SJSA1 (cell line): Measurements from ENCODE around the gene HIVEP3. TPM values are rescaled to one million over a fixed set of nuclear protein-coding genes. Genes with fewer than 3 reads are reported as not detected.

Experiments
- DNase-seq, 2 experiments: peaks; one replicate each; pipeline ENCODE4 v3.0.0-alpha.2; 2015 to 2020; ENCODE audit warnings: low spot score in 2 of 2, low read depth in 1 of 2
- H3K27ac ChIP-seq: fragments of 250-450 bp; sonication (Bioruptor Pico); 2 replicates; pipeline ENCODE4 v1.5.1; 2020; ENCODE audit warnings: mild to moderate bottlenecking, moderate library complexity
- H3K27me3 ChIP-seq: fragments of 250-450 bp; sonication (Bioruptor Pico); replicated peaks from 2 replicates; pipeline ENCODE4 v1.5.1; 2020; ENCODE audit warnings: mild to moderate bottlenecking, moderate library complexity
- H3K36me3 ChIP-seq: fragments of 250-450 bp; sonication (Bioruptor Pico); 2 replicates; pipeline ENCODE4 v1.5.1; 2020; ENCODE audit warnings: mild to moderate bottlenecking
- H3K4me1 ChIP-seq: fragments of 250-450 bp; sonication (Bioruptor Pico); replicated peaks from 2 replicates; pipeline ENCODE4 v1.6.1; 2021; ENCODE audit warnings: mild to moderate bottlenecking
- H3K4me3 ChIP-seq: fragments of 250-450 bp; sonication (Bioruptor Pico); 2 replicates; pipeline ENCODE4 v1.5.1; 2020; ENCODE audit warnings: mild to moderate bottlenecking
- H3K9me3 ChIP-seq: fragments of 250-450 bp; sonication (Bioruptor Pico); replicated peaks from 2 replicates; pipeline ENCODE4 v1.5.1; 2020; ENCODE audit warnings: mild to moderate bottlenecking
- total RNA-seq: library from RNA; depleted of rRNA; stranded (reverse); fragments of >200 nt; shearing (Covaris generic); gene quantifications from 2 replicates; pipeline ENCODE4 v1.2.3, GENCODE V29; 2014

Gene HIVEP3
- total RNA-seq, 1 experiment from 2014 or later = 2.2 TPM

DNA sequence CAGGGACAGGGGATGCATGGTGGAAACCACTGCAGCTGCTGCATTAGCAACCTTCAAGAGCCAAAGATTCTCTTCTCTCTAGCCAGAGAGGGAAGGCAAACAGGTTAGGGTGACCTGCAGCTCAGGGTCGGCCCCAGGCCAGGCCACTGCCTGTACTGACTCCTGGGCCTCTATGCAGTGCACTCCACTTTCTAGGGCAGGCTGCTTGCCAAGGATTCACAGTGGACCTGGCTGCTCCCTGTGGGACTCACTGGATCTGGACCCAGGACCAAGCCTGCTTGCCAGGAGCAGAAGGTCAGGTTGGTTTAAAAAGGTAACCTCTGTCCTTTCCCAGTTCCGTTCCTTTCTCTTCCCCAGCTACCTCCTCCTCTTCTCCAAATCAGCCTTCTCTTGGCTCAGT is 52.4 kb downstream of the HIVEP3 start:
- peaks cover 47% of the 10 kb centered on the region for H3K4me1 ChIP-seq
- no peaks in the 10 kb centered on the region for H3K36me3 ChIP-seq
- H3K27me3 ChIP-seq = no peaks in the 10 kb centered on the region
- no peaks in the 10 kb centered on the region for H3K9me3 ChIP-seq
- H3K4me3 ChIP-seq = no peak overlapping the region
- H3K27ac ChIP-seq = no peak overlapping the region
- DNase-seq = no peak

GRCh38 chr1:41864471-41865040 is 54.2 kb downstream of the HIVEP3 start:
- Histone ChIP-seq H3K36me3 (no peaks in the 10 kb centered on the region), H3K27me3 (no peaks in the 10 kb centered on the region), H3K4me3 (no peak overlapping the region), H3K9me3 (no peaks in the 10 kb centered on the region), H3K4me1 (peaks cover 50% of the 10 kb centered on the region), H3K27ac (no peak overlapping the region)
- DNase-seq = no peak

- no peak for DNase-seq
- Histone ChIP-seq H3K27me3 (no peaks in the 10 kb centered on the region), H3K4me1 (peaks cover 53% of the 10 kb centered on the region), H3K36me3 (no peaks in the 10 kb centered on the region), H3K4me3 (no peak overlapping the region), H3K9me3 (no peaks in the 10 kb centered on the region), H3K27ac (peak overlapping the region; percentile 75)
These were observed 55.0 kb downstream of the HIVEP3 start for GRCh38 chr1:41863718-41864117.

- Histone ChIP-seq H3K4me1 (peaks cover 53% of the 10 kb centered on the region), H3K36me3 (no peaks in the 10 kb centered on the region), H3K27me3 (no peaks in the 10 kb centered on the region), H3K4me3 (no peak overlapping the region), H3K27ac (peak overlapping the region; percentile 75), H3K9me3 (no peaks in the 10 kb centered on the region)
- peak; percentile 83 to 89 for DNase-seq
These were observed 56.1 kb downstream of the HIVEP3 start for GRCh38 chr1:41862384-41863221.

GRCh38 chr1:41861535-41862383 is 57.0 kb downstream of the HIVEP3 start:
- no peak overlapping the region for H3K4me3 ChIP-seq
- peak overlapping the region; percentile 75 for H3K27ac ChIP-seq
- no peak for DNase-seq
- H3K4me1 ChIP-seq = peaks cover 53% of the 10 kb centered on the region
- no peaks in the 10 kb centered on the region for H3K9me3 ChIP-seq
- no peaks in the 10 kb centered on the region for H3K36me3 ChIP-seq
- H3K27me3 ChIP-seq = no peaks in the 10 kb centered on the region

GRCh38 chr1:41860771-41861170 is 58.0 kb downstream of the HIVEP3 start:
- no peaks in the 10 kb centered on the region for H3K9me3 ChIP-seq
- H3K27me3 ChIP-seq = no peaks in the 10 kb centered on the region
- DNase-seq = no peak
- H3K27ac ChIP-seq = no peak overlapping the region
- no peaks in the 10 kb centered on the region for H3K36me3 ChIP-seq
- H3K4me1 ChIP-seq = peaks cover 53% of the 10 kb centered on the region
- no peak overlapping the region for H3K4me3 ChIP-seq

DNA sequence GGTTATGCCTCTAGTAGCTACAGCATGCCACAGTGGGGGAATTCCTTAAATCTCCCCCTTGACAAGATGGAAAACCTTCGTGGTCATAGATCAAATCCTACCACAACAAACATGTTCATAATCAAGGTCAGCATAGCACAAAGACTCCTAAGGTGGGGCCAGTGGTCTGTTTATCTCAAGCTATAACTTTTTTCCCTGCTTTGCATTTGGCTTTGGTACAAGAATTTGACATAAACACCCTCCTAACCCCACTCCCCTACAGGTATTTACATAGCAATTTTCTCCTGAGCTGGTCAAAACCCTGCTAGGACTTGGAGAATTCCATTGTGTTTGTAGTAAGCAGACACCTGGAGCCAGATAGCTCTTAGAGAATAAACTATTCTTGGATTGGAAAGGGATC is 58.5 kb downstream of the HIVEP3 start:
- peak in 1 of 2 experiments; percentile 43 for DNase-seq
- peaks cover 53% of the 10 kb centered on the region for H3K4me1 ChIP-seq
- no peak overlapping the region for H3K27ac ChIP-seq

GRCh38 chr1:41859686-41860085 is 59.0 kb downstream of the HIVEP3 start:
- Histone ChIP-seq H3K27ac (no peak overlapping the region), H3K36me3 (no peaks in the 10 kb centered on the region), H3K9me3 (no peaks in the 10 kb centered on the region), H3K4me3 (no peak overlapping the region), H3K27me3 (no peaks in the 10 kb centered on the region), H3K4me1 (peaks cover 52% of the 10 kb centered on the region)
- no peak for DNase-seq

More for the DNA sequence above, 58.5 kb downstream of the HIVEP3 start:
- no peaks in the 10 kb centered on the region for H3K27me3 ChIP-seq
- no peak overlapping the region for H3K4me3 ChIP-seq
- no peaks in the 10 kb centered on the region for H3K9me3 ChIP-seq
- no peaks in the 10 kb centered on the region for H3K36me3 ChIP-seq

GRCh38 chr1:41856944-41857285 is 61.8 kb downstream of the HIVEP3 start:
- Histone ChIP-seq H3K4me3 (no peak overlapping the region), H3K27me3 (no peaks in the 10 kb centered on the region), H3K4me1 (peaks cover 27% of the 10 kb centered on the region), H3K27ac (no peak overlapping the region), H3K36me3 (no peaks in the 10 kb centered on the region), H3K9me3 (no peaks in the 10 kb centered on the region)
- DNase-seq = no peak

GRCh38 chr1:41856151-41856943 is 62.4 kb downstream of the HIVEP3 start:
- no peaks in the 10 kb centered on the region for H3K27me3 ChIP-seq
- no peaks in the 10 kb centered on the region for H3K36me3 ChIP-seq
- no peaks in the 10 kb centered on the region for H3K9me3 ChIP-seq
- no peak overlapping the region for H3K27ac ChIP-seq
- no peak for DNase-seq
- no peak overlapping the region for H3K4me3 ChIP-seq
- peaks cover 27% of the 10 kb centered on the region for H3K4me1 ChIP-seq

- no peak overlapping the region for H3K27ac ChIP-seq
- no peaks in the 10 kb centered on the region for H3K9me3 ChIP-seq
- DNase-seq = no peak
- H3K36me3 ChIP-seq = no peaks in the 10 kb centered on the region
- no peak overlapping the region for H3K4me3 ChIP-seq
- no peaks in the 10 kb centered on the region for H3K27me3 ChIP-seq
- H3K4me1 ChIP-seq = peaks cover 25% of the 10 kb centered on the region
These were observed 63.0 kb downstream of the HIVEP3 start for GRCh38 chr1:41855713-41856112.

- H3K27me3 ChIP-seq = no peaks in the 10 kb centered on the region
- no peaks in the 10 kb centered on the region for H3K36me3 ChIP-seq
- no peak overlapping the region for H3K4me3 ChIP-seq
These were observed 64.8 kb downstream of the HIVEP3 start for GRCh38 chr1:41853907-41854306.

DNA sequence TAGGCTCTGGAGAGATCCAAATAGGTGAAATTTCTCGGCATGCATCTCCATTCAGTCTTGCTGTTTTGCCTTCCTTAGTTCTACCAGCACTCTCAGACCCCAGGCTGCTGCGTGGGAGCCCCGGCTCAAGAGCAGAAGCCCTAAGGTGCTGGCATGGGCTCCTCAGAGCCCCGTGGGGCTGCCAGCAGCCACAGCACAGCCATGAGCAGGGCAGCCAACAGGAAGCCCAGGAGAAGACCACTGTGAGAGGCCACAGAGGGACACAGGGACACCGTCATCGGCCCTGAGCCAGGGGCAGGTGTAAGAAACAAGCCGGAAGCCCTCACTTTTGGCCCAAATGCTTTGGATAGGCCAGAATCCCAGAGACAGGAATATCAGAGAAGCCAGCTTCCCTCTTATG is 66.6 kb downstream of the HIVEP3 start:
- Histone ChIP-seq H3K9me3 (no peaks in the 10 kb centered on the region), H3K36me3 (no peaks in the 10 kb centered on the region), H3K27ac (no peak overlapping the region), H3K4me3 (no peak overlapping the region), H3K27me3 (no peaks in the 10 kb centered on the region), H3K4me1 (peaks cover 31% of the 10 kb centered on the region)
- no peak for DNase-seq

More at GRCh38 chr1:41853907-41854306, 64.8 kb downstream of the HIVEP3 start:
- H3K27ac ChIP-seq = no peak overlapping the region
- H3K4me1 ChIP-seq = peaks cover 24% of the 10 kb centered on the region
- H3K9me3 ChIP-seq = no peaks in the 10 kb centered on the region
- no peak for DNase-seq
